GM21447 (cell line): ENCODE data around the gene RBFOX1.

Experiments
- ATAC-seq: cut with Tn5 transposase; IDR thresholded peaks from one replicate; pipeline ENCODE4 v1.9.1; 2021; ENCODE audit not compliant: unreplicated experiment

RBFOX1 gene

DNA sequence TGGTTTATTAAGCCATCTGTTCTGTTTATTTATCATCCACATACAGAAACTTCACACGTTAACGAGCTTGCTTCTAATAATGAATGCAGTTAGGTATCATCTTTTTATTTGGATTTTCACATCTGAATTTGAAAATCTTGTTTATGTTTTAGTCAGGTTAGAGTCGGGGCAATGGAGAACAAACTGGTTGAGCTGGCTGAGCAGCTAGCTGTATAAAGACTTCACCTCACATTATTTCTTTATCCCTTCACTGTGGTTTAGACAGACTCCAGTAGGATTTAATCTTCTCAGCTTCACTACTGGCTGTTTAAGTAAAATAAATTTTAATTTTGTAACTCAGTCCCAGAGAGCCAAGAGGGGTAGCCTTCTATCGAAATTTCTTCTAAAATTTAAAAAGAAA is 415.9 kb downstream of the RBFOX1 start:
- no peak for ATAC-seq

DNA sequence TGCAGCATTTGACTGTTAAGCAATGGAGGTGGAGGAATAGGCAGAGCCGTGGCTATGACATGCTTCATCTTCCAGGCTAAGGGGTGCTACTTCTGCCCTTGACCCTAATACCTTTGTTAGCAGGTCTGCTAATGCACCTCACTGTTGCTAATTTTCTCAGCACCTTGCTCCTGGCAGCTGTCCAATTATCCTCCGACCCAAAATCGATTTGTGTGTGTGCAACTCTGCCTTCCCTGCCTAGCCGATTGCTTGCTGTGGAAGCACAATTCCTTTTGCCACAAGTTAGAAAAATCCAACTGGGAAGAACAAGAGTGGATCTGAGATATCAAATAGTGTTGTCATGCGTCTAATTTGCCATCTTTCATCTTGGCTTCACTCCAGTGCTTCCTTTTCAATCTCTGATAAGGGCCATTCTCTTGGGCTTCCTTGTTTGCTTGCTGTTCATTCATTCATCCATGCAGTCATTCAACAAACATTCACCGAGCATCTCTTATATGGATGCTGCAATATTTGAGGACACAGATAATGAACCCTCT is 422.8 kb downstream of the RBFOX1 start:
- ATAC-seq: no peak
